Breast epithelium (tissue), 3 donors: ENCODE measurements around the gene TARP.

ENCODE experiments used
- POLR2A ChIP-seq: fragments of 450-650 bp; IDR thresholded peaks from one replicate; pipeline ENCODE4 v1.6.1; 2016; ENCODE audit warnings: antibody characterized with exemption, mild to moderate bottlenecking, moderate library complexity
- POLR2AphosphoS5 ChIP-seq, 3 donors: sonication (generic); formaldehyde crosslinking; IDR thresholded peaks; one replicate each; pipeline ENCODE4 v1.6.1; 2017; ENCODE audit warnings: antibody characterized with exemption in 3 of 3

GRCh38 chr7:38309555-38309954 is 36.1 kb upstream of the TARP start:
- no peak for TF ChIP-seq POLR2AphosphoS5 (IDR thresholded peaks at IDR 0.05)
- TF ChIP-seq POLR2A = no peak
